Measurements from ENCODE around the gene CFAP77.

DNA sequence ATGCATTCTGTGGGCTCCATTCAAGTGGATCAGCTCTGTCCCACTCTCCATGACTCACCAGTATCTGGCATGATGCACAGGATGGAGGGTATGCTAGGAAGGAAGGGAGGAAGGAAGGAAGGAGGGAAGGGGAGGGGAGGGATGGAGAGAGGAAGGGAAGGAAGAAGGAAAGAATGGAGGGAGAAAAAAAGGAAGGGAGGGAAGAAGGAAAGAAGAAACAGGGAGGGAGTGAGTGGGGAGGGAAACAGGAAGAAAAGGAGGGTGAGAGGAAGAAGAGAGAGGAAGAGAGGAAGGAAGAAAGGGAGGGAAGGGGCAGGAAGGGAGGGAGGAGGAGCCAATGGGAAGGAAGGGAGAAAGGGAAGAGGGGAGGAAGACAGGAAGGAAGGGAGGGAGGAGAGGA, 167.1 kb downstream of the CFAP77 start:
- TF ChIP-seq, protein P1, sequence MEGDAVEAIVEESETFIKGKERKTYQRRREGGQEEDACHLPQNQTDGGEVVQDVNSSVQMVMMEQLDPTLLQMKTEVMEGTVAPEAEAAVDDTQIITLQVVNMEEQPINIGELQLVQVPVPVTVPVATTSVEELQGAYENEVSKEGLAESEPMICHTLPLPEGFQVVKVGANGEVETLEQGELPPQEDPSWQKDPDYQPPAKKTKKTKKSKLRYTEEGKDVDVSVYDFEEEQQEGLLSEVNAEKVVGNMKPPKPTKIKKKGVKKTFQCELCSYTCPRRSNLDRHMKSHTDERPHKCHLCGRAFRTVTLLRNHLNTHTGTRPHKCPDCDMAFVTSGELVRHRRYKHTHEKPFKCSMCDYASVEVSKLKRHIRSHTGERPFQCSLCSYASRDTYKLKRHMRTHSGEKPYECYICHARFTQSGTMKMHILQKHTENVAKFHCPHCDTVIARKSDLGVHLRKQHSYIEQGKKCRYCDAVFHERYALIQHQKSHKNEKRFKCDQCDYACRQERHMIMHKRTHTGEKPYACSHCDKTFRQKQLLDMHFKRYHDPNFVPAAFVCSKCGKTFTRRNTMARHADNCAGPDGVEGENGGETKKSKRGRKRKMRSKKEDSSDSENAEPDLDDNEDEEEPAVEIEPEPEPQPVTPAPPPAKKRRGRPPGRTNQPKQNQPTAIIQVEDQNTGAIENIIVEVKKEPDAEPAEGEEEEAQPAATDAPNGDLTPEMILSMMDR (IDR thresholded peaks at IDR 0.05; ENCODE audit: poor library complexity, severe bottlenecking) = no peak
- no peak for TF ChIP-seq SMC3 (conservative IDR thresholded peaks at IDR 0.05; ENCODE audit: poor library complexity)
- TF ChIP-seq RAD21 (conservative IDR thresholded peaks at IDR 0.05) = no peak
- no peak for TF ChIP-seq EZH2 (IDR thresholded peaks at IDR 0.05; ENCODE audit: borderline replicate concordance, insufficient read depth, low read length, poor library complexity, severe bottlenecking)
- no peak for TF ChIP-seq EP300 (conservative IDR thresholded peaks at IDR 0.05; ENCODE audit: poor library complexity, severe bottlenecking)
- TF ChIP-seq, protein P2, sequence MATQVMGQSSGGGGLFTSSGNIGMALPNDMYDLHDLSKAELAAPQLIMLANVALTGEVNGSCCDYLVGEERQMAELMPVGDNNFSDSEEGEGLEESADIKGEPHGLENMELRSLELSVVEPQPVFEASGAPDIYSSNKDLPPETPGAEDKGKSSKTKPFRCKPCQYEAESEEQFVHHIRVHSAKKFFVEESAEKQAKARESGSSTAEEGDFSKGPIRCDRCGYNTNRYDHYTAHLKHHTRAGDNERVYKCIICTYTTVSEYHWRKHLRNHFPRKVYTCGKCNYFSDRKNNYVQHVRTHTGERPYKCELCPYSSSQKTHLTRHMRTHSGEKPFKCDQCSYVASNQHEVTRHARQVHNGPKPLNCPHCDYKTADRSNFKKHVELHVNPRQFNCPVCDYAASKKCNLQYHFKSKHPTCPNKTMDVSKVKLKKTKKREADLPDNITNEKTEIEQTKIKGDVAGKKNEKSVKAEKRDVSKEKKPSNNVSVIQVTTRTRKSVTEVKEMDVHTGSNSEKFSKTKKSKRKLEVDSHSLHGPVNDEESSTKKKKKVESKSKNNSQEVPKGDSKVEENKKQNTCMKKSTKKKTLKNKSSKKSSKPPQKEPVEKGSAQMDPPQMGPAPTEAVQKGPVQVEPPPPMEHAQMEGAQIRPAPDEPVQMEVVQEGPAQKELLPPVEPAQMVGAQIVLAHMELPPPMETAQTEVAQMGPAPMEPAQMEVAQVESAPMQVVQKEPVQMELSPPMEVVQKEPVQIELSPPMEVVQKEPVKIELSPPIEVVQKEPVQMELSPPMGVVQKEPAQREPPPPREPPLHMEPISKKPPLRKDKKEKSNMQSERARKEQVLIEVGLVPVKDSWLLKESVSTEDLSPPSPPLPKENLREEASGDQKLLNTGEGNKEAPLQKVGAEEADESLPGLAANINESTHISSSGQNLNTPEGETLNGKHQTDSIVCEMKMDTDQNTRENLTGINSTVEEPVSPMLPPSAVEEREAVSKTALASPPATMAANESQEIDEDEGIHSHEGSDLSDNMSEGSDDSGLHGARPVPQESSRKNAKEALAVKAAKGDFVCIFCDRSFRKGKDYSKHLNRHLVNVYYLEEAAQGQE (IDR thresholded peaks at IDR 0.05; ENCODE audit: borderline replicate concordance) = no peak
- TF ChIP-seq POLR2AphosphoS5 (IDR thresholded peaks at IDR 0.05) = no peak
